ENCODE results near the gene LRRK1.

Gene LRRK1

DNA sequence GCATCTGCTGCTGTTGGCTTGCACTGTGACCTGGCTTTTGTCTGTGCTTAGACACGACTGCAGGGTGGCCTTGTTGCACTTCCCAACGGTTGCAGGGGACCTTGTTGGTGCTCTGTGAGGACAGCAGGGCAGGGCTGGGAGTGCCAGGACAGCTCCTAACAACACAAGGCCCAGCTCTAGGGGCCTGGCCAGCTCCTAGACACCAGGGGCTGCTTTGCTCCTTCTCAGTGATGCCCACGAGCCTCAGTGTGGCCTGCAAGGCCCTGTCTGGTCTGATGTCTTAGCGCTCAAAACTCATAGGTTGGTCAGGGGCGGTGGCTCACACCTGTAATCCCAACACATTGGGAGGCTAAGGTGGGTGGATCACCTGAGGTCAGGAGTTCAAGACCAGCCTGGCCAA, 183.6 kb downstream of the LRRK1 start:
- DNase-seq, result no peak

DNA sequence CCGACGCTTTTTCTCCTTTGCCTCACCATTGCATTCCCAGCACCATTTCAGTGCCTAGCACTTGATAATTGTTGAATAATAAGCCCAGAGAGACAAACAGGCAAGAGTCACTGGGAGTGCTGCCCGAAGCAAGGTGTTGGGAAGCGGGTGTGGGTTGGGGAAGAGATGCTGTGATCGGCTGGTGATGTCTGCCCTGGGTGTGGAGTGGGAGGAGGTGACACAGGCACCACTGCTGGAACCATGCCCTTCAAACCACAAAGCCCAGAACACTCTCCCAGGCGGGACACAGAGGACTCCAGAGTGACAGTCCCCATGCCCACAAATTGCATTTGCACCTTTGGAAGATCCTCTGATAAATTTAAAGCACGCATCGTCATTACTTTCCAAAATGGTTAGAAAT, 184.4 kb downstream of the LRRK1 start:
- DNase-seq, result no peak

DNA sequence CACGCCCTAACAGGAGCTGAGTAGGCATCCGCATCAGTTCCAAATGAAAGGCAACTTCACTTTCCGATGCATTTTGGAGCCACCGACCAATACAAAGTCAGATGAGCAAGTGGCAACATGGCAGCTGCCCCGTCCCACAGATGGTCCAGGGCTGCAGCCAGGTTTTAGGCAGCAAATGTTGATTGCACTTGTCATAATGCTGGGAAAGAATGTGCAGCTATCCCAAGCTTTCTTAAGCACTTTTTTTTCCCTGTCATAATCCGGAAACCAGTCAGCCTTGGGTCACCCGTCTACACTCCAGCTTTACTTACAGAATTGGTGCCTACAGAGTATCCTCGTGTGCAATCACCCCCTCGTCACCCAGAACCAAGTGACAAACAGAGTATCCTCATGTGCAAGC, 185.0 kb downstream of the LRRK1 start:
- no peak for DNase-seq

DNA sequence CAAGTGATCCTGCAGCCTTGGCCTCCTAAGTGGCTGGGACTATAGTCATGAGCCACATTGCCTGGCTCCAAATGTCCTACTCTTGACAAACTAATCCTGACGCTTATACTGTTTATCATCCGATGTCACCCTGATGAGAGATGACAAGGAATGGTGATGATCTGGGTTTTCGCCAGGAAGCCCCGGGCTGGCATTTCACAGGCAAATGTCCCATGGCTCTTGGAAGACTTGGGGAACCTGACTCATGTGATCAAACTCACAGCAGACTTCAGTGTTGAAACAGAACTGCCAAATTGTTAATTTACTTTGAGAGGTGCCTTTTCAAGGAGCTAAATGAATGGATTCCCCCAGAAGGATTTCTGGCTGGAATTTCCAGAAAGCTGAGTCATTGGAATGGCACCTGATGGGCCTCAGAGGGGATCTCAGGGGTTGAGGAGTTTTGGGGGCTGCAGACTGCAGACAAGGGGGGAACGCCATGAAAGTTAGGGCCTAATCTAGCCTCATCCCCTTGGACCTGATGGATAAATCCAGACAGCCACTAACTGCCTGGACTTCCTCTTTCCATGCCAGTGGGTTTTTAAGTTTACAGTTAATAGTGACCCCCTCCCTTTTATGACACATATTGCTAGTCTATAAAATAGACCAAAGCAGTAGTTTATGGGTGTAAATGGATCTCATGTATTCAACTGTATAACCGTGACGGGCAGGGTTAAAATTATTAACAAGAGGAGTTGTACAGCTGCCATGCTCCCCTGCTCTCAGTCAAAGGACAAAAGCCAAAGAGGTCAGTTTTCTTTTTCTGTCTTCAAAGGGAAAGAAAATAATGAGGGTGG, 186.1 kb downstream of the LRRK1 start:
- DNase-seq, result no peak

DNA sequence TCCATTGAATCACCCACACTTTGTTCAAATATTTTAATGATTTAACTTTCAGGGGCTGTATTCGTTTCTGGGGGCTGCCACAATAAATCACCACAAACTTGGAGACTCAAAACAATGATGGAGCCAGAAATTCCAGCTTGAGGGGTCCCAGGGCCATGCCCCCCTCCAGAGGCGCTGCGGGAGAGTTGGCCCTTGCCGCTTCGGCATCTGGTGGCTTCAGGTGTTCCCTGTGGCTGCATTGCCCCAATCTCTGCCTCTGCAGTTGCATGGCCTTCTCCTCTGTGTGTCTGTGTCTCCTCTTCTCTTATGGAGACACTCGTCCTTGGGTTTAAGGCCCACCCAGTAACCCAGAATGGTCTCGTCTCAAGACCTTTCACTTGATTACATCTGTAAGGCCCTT, 187.9 kb downstream of the LRRK1 start:
- no peak for DNase-seq

DNA sequence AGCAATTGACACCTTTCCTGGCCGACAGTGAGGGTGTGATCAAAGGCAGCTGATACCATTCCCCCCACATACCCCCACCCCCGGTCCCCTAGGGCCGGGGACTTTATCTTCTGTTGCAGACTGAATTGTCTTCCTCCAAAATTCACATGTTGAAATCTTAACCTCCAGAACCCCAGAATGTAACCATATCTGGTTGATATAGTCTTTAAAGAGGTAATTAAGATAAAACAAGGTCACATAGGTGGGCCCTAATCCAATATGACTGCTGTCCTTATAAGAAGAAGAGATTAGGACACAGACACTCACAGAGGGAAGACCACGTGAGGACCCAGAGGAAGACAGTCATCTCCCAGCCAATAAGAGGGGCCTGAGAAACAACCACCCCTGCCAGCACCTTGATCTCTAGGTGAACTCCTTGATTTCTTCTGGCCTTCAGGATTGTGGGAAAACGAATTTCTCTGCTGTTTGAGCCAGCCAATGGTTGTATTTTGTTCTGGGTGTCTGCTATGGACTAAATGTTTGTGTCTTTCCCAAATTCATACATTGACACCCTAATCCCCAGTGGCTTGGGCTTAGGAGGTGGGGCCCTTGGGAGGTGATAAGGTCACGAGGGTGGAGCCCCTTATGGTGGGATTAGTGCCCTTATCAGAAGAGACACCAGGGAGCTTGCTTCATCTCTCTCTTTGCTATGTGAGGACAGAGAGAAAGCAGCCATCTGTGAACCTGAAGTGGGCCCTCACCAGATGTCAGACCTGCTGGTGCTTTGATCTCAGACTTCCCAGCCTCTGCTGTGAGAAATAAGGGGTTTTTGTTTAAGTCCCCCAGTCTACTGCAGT, 188.7 kb downstream of the LRRK1 start:
- DNase-seq, result no peak

DNA sequence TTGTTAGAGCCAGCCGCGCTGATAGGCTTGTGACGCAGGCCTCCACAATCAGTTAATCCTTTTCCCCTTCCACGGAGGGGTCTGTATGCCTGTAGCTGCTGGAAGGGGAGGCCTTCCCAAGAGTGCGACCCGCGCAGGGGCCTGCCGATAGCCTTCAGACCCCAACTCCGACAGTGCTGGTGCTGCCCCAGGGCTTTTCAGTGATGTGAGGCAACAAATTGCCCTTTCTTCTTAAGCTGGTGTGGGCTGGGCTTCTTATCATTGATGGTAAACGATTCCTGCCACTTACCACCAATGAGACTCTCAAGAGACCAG, 189.3 kb downstream of the LRRK1 start:
- no peak for DNase-seq

DNA sequence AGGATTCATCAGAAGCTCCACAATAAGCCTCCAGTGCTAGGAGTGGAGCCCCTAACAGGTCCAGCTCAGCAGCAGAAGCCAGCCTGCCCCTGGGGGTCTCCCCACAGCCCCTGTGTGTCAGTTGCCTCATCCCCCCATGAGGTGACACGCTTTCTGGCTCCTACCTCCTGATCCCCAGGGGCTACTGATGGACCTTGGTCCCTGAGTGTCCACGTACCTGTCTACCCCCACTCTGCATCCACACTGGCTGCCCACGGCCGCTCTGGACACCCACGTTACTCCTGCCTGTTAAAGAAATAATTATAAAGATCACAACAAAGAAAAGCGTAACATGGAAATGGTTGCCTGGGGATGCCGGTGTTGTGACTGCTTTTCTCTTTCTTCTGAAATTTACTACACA, 189.6 kb downstream of the LRRK1 start:
- DNase-seq, result no peak

DNA sequence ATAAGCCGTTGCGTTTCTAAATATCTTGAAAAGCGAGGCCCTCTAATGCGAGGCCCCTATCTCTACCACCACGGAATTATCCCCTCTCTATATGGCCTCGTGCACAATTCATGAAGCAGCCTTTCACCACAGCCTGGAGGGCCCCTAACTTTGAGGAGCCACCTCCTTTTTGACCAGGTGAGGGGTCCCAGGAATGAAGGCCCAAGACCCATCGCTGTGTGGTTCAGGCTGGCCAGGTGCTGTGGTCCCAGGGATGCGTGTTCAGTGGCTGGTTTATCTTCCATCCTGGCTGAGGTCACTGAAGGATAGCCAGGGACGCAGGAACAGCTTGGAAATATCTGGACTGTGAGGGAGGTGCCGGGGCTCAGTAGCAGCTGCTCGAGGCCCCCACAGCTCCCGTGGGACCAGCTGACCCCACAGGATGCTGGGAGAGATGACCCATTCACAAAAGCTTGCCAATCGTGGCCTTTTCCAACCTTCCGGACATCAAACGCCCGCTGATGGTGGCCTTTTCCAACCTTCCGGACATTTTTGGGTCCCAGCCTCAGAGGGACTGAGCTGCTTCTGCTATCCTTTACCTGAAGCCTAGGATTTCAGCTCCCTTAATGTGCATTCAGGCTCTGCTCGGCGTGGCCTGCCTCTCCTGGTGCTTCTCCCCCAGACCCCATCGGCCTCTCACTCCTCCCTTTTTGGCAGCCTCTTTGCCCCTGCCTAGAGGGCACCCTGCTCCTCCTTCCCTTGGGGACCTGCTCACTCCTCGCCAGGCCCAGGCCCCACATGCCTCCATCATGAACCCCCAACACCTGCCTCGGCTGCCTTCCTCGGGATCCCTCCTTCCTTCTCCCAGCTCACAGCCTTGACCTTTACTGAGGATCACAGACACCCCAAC, 191.8 kb downstream of the LRRK1 start:
- no peak for DNase-seq

DNA sequence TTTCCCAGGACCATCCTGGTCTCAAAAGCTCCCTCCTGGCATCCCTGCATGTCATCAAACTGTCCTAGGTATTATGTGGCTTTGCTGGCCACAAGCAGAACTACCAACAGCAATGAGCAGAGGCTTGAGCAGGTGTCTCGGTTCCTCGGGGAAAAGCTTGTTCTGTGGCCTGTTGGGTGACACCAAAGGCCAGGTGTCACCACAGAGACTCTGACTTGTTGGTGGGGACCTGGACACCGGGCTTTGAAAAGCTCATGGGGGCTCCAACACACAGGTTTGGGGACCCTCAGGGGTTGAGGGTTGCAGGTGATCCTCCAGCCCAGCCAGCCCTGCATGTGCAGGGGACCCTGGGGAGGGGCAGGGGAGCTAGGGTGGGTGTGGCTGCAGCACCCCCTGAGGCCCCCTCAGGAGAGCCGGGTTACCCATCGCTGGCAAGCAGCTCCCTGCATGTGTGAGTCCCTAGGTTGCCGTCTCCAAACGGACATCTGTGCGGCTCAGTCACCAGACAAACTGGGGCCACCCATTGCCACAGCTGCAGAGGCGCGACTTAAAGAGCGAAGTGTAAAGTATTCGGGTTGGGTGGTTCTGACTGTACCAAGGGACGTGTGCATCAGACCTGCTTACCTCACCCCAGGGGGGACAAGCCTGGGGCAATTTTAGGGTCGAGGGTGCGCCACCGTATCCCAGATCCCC, 192.6 kb downstream of the LRRK1 start:
- no peak for DNase-seq

DNA sequence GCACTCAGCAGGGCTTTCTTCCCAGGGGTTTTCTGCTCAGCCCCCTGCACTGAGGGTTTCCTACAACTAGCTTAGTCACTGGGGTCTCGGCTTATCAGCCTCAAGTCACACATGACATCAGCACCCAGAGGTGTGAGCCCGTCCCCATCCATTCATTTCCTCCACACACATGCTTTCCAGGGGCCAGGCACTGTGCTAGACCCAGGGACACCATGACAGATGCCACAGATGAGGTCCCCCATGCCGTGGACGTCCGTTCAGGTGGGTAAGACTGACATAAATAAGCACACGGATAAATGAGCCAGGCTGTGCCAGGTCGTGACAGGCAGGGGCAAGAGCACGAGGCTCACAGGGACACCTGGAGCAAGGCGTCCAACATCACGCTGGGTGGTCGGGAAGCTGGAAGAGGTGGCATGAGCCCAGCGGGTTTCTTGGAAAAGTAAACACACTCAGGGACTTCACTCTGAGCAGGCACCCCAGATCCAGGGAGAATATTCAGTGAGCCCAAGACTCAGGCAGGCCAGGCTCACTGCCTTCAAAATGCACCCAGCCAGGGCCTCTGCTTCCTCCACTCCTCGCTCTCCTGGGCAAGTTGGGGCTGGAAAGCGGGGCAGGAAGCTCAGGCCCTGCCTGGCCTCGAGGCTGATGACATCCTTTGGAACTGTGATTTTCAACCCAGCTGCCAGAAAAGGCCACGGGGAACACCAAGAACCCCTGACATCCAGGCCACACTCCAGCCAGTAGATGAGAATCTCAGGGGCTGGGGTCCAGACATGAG, 193.4 kb downstream of the LRRK1 start:
- no peak for DNase-seq

DNA sequence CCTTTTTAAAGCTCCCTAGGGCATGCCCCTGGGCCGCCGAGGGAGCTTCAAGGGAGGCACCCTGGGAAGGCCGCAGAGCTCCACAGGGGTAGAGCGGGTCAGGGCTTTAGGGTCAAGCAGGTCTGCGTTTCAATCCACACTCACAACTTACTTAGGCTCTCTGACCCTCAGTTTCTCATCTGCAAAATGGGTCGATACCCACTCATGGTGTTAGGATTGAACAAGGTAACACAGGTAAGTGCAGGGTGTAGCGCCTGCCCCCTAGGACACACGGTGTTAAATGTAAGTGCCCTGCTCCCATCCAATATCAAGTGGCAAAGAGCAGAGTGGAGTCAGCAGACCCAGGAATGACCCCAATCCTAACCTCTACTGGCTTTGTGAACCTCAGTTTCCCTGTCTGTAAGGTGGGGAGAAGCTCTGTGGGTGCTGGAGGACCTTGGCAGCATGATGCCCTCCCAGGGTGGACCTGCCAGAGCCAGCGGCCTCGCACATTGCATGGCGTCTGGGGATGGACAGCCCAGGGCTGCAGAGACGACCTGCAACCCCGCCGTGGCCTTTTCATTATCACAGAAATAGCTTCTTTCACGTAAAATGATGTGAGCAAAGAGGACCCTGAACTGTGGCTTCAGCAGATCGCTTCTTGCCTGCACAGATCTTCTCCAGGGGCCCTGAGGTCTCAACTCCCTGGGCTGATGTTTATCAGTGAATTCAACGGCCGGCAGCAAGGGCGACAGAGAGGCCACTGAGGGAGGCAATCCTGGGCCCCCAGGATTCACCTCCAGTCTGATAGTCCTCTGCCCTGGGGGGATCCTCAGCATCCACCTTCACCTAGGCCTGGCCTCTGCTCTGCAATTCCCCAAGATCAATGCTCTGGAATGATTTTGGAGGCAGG, 194.2 kb downstream of the LRRK1 start:
- no peak for DNase-seq

DNA sequence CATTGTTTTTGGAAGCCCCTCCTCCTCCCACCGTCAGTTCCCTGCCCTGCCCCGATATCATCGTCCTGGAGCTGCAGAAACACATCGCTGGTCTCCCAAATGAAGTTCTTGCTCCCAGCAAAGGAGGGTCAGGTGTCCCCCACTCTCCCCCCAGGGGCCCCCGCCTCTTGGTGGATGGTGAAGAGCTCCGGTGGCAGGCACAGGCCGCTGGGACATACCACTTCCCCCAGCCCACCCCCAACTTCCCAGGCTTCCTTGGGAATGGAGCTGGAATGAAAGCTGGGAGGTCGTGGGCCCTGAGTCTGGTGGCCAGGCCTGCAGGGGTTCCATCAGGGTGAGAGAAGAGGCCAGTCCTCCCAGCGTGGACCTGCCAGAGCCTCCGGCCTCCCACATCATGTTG, 195.0 kb downstream of the LRRK1 start:
- DNase-seq, result no peak

DNA sequence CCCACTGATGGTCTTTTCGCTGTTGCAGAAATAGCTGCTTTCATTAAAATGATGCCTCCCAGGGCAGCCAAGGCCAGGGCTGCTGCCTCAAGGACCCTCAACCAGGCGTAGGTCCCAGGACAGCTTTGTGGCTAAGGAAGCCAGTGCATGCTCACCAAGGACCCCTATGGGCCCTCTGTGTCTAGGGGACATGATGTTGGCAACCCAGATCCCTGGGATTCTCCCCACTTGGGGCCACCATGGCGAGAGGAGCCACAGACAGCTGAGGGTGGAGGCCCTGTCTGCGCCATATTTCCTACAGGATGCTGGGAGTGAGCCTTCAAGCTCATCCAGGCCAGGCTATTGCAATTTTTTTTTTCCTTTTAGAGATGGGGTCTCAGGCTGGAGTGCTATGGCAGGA, 195.5 kb downstream of the LRRK1 start:
- no peak for DNase-seq

DNA sequence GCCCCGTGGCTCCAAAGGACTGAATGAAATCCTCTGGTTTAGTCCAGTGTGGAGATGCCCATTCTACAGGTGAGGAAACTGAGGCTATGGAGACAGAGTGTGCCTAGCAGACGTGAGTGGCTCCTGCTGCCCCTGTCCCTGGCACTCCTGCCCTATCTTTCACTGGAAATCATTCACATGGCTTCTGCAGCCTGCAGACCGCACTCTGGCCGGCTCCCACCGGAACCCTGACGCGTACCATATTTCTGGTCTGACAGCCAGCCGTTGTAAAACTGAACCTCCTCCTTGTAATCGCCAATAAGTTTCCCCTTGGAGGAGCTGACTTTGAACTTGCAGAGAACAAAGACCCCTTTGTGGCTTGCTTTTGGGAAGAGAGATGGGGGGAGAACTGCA, 196.2 kb downstream of the LRRK1 start:
- no peak for DNase-seq

DNA sequence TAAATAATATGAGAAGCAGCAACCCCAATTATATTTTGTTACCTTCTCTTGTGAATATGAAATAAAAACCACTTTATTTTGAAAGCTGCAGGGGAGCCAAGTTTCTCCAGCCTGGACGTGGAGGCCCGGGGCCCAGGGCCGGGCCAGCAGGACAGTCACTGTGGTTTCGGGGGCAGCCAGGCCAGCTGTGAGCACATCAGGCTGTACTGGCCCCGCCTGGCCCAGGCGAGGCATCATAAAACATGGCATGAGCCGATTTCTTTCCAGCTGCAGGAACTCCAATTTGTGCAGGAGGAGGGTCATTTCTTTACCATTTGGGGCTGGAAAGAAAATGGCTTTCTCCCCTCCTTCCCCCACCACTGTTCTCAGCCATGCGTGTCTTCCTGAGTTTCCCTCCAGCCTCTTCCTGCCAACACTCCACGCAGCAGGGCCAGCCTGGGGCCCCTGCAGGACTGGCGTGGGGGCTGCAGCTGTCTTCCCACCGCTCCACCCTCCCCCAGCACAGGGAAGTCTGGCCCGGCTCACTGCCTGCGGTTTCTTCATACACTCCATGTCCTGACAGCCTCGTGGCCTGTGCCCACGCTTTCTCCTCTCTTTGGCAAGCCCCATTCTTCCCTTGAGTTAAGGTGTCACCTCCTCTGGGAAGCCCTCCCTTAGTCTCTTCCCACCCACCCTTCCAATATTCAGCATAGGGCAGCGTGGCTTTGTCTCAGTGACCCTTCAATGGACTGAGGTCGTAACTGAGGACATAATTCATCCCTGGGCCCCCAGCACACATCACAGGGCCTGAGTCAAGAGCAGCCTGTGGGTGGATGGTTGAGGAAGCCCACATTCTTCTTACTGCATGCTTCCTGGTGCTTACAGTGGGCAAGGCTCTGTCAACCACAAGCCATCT, 196.9 kb downstream of the LRRK1 start:
- DNase-seq, result no peak

DNA sequence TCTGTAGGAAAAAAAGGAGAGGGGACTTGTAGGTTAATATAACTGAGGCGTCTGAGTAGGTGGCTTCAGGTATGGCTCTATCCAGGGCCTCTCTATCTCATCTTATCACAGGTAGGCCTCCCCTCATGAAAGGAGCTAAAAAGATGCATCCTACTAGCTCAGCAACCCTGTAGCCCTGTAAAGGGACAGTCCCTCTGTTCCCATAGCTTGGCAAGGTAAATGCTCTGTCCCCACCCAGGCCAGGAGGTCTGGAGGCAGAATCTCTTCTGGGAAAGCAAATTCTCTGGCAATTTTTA, 197.5 kb downstream of the LRRK1 start:
- no peak for DNase-seq

DNA sequence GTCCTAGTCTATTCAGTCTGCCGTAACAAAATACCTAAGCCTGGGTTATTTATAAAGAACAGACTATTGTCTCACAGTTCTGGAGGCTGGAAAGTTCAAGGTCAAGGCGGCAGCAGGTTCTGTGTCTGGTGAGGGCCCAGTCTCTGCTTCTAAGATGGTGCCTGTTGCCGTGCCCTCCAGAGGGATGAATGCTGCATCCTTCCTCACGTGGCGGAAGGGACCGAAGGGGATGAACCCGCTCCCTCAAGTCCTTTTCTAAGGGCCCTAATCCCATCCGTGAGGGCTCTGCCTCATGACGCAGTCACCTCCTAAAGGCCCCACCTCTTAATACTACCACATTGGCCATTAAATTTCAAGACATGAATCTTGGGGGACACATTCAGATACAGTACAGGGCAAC, 199.0 kb downstream of the LRRK1 start:
- DNase-seq, result no peak

DNA sequence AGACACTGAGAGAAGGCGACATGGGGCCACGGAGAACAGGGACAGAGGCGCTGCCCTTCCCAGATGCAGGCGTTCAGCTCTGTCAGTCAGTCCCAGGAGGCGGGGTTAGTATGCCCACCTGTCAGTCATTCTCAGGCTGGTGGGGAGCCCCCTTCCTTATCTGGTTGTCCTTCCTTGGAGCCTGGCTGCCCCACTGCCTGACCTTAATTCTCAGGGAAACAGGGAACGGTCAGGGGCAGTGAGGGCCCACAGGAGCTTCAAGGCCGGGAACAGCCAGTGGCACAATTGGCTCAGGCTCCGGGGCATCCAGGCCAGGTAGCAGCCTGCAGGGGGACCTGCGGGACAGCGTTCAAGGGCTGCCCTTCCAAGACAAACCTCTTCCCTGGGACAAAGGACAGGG, 199.5 kb downstream of the LRRK1 start:
- DNase-seq, result no peak

DNA sequence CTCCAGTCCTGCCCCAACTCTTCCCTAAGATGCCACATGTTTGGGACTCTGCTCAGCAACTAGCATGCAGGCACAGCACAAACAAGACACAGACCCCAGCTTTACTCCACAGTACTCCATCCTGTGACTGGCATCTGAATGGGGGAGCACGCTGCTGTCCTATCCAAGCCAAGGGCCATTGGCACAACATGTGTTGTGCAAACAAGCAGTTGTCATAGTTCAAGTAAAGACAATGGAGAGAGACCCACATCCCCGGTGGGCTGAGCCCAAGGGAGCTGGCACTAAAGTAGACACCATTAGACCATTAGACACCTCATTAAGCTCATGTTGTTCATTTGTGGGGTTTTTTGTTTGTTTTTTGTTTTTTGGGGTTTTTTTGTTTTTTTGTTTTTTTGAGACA, 200.0 kb downstream of the LRRK1 start:
- no peak for DNase-seq

All from activated naive CD4-positive, alpha-beta T cell treated with anti-CD3 and anti-CD28 coated beads, Interleukin-2, amount 50 U/mL, for 16 hours (primary cell).